ENCODE results near the gene TUBA1C.

DNA sequence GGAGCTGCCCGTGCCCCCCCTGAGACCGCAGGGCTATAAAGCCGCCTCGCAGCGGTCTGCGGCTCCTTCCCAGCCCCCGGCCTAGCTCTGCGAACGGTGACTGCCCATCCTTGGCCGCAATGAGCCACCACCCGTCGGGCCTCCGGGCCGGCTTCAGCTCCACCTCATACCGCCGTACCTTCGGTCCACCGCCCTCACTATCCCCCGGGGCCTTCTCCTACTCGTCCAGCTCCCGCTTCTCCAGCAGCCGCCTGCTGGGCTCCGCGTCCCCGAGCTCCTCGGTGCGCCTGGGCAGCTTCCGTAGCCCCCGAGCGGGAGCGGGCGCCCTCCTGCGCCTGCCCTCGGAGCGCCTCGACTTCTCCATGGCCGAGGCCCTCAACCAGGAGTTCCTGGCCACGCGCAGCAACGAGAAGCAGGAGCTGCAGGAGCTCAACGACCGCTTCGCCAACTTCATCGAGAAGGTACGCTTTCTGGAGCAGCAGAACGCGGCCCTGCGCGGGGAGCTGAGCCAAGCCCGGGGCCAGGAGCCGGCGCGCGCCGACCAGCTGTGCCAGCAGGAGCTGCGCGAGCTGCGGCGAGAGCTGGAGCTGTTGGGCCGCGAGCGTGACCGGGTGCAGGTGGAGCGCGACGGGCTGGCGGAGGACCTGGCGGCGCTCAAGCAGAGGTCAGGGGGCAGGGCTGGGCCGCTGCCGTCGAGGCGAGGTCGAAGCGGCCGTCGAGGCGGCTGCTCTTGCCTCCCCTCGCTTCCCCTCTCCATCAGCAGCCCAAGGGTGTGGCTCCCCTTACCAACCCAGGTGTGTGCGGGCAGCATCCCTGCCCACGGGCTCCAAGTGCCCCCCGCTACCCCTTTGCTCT, 30.4 kb downstream of the TUBA1C start, which contains the start of gene PRPH:
- TF ChIP-seq, protein P1, sequence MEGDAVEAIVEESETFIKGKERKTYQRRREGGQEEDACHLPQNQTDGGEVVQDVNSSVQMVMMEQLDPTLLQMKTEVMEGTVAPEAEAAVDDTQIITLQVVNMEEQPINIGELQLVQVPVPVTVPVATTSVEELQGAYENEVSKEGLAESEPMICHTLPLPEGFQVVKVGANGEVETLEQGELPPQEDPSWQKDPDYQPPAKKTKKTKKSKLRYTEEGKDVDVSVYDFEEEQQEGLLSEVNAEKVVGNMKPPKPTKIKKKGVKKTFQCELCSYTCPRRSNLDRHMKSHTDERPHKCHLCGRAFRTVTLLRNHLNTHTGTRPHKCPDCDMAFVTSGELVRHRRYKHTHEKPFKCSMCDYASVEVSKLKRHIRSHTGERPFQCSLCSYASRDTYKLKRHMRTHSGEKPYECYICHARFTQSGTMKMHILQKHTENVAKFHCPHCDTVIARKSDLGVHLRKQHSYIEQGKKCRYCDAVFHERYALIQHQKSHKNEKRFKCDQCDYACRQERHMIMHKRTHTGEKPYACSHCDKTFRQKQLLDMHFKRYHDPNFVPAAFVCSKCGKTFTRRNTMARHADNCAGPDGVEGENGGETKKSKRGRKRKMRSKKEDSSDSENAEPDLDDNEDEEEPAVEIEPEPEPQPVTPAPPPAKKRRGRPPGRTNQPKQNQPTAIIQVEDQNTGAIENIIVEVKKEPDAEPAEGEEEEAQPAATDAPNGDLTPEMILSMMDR (IDR thresholded peaks at IDR 0.05; ENCODE audit: control extremely low read depth in 1 of 3, insufficient read depth in 1 of 3, low read depth in 1 of 3, low read length in 3 of 3) = peak in 1 of 3 experiments; percentile 20; a peak in 1 of 4 replicates
- TF ChIP-seq GABPA (IDR thresholded peaks at IDR 0.05; ENCODE audit: borderline replicate concordance, insufficient read depth, low read length) (no peak), POLR2A (IDR thresholded peaks at IDR 0.05; ENCODE audit: control extremely low read depth in 1 of 2, low read depth in 2 of 2, low read length in 2 of 2) (no peak), BRCA1 (IDR thresholded peaks at IDR 0.05; ENCODE audit: low read depth, low read length) (no peak), KDM1A (IDR thresholded peaks at IDR 0.05; ENCODE audit: borderline replicate concordance, low read length) (no peak), TEAD4 (IDR thresholded peaks at IDR 0.05; ENCODE audit: low read depth, low read length) (no peak), RAD21 (IDR thresholded peaks at IDR 0.05 in 1 of 2, conservative IDR thresholded peaks at IDR 0.05 in 1 of 2; ENCODE audit: low read depth in 2 of 2, low read length in 2 of 2) (no peak), NRF1 (IDR thresholded peaks at IDR 0.05; ENCODE audit: low read depth, low read length) (no peak), CEBPB (IDR thresholded peaks at IDR 0.05; ENCODE audit: low read depth, low read length) (no peak), GTF2F1 (IDR thresholded peaks at IDR 0.05; ENCODE audit: borderline replicate concordance, low read depth, low read length) (no peak)

Data from H1 (cell line).